GM19372 (cell line): ENCODE results near the gene AGPAT2.
"Not testable (repeated sequence)": the region's sequence is repeated elsewhere in the genome, so short reads cannot be mapped to it uniquely, and the experiment has no call there.

Source experiments
- ATAC-seq: cut with Tn5 transposase; IDR thresholded peaks from one replicate; pipeline ENCODE4 v1.9.1; 2021; ENCODE audit warnings: mild to moderate bottlenecking, low read depth, moderate library complexity; ENCODE audit not compliant: unreplicated experiment

The AGPAT2 gene

DNA sequence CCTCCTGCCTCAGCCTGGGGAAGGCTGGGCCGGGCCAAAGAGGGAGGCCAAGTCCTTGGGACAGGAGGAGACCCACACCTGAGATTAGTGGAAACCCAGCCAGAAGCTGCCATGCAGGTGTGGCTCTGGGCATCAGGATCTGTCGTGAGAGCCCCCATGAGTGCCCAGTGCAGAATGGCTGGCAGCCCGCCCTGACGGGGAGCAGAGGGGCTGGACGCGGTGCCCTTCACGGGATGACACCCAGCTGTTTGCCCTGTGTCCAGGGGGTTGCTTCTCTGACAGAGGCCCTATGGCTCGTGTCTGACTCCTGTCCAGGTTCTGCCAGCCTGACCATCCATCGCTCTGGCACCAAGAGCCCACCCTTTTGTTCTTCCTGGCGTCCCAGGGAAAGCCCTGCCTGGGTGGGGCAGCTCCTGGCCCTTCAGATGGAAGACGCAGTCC is 33.7 kb upstream of the AGPAT2 start:
- no peak for ATAC-seq

DNA sequence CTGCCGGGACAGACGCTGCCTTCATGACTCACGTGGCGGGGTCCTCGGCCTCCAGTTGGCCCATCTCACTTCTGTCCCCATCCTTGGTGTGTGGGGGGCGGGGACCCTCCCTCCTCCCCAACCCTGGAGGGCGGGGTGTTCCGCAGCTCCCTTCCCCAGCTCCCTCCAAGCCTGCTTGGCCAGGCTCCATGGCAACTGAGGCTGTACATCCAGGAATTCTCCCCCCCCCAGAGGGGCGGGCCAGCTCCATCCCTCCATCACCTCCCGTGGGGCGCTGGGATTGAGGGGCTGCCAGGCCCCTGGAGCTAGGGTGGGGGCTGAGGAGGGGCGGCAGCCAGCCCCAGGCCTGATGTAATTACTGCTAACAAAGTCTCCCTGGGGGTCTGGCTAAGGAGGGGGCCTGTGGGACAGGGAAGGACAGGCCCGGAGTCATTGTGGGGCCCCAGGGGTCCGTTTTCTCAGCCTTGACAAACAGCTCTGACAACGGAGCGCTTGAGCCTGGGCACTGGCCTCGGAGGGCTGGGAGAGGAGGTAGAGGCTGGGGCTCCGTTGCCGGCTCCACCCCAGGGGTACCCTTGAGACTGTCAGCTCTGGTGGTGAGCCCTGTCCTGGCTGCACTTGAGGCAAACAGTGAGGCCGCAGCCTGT is 33.1 kb upstream of the AGPAT2 start:
- ATAC-seq, result no peak

DNA sequence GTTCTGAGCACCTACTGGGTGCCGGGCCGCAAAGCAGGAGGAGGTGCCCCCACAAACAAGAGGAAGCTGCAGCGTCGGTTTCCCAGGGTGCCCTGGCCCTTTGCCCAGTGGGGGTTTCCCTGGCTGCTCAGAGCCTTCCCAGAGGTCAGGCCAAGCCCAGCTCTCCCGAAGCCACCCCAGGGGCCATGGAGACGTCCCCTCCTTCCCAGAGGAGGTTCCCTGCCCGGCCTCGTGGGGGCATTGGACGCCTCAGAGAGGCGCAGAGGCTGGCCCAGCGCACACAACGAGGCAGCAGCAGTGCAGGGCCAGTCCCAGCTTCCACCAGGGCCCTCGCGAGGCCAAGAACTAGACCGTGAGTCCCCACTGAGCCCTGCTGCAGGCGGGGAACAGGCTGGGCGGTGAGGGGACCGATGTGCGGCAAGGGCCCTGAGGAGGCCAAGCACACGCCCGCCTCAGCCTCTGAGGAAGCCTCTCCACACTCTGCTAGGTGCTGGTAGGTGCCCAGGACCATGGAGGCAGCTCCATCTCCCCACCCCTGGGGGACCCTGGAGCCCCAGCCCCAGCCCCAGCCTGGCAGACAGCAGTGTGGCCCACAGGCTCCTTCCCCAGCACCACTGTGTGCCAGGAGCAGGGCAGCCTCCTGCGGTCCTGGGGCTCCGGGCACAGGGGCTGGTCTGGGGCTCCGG is 32.1 kb upstream of the AGPAT2 start:
- ATAC-seq, result no peak

DNA sequence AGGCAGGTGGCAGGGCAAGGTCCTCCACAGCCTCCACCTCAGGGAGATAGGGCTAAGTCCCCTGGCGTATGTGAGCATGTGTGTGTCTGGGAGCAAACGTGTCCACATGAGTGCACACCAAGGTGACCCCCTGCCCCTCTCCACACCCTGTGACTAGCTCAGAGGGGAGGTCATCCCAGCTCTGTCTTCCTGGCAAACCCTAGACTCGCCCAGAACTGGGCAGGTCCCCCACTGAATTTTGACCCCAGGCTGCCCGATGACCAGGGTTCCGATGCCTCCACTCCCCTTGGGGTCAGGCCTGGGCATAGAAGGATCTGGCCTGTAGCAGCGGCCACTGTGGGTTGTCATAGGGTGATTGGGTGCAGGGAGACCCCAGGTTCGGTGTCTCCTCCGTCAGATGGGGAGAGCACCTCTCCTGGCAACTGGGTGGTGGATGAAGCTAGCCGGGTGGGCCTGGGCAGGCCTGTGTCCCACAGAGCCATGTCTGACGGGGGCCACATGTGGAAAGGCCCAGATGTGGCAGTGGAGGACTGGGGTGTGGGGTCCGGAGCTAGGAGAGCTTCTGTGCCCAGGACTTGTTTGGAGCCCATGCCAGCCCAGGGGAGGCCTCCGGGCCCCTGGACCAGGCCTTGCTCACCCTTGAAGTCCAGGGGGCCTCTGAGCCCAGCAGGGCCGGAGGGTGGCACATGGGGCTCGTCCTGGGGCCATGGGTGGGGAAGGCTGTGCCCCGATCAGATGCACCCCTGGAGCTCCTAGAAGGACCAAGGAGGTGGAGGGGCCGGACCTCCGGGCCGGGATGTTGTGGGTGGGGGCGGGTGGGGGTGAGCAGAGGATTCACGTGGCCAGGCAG is 31.3 kb upstream of the AGPAT2 start:
- ATAC-seq, result no peak

DNA sequence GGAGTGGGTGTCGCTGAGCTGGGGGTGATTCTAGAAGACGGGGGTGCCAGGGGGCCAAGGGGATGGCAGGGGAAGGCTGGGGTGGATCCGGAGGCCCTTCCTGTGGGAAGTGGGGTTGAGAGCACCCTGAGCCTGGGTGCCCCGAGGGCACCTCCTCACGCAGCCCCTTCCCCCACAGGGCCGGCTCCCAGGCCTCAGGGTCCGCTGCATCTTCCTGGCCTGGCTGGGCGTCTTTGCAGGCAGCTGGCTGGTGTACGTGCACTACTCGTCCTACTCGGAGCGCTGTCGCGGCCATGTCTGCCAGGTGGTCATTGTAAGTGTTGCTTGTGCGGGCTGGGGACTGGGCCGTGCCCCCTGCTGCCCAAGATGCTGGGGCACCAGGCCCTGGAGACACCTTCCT is 30.1 kb upstream of the AGPAT2 start:
- ATAC-seq, result no peak

DNA sequence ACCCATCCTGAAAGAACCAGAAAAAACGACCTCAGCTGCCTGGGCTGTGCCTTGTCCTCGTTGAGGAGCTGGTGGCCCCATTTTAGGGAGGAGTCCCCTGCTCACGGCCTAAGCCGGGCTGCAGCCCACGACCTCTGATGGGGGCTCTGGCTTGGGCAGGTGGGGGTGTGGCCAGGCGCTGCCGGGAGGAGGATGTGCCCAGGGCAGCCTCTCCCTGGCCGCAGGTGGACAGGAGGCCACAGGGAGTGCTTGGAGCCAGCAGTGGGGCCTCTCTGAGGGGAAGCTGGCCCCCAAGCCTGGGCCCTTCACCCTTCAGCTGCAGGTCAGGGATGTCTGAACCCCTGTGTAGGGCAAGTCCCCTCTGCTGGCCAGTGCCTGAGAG is 27.6 kb upstream of the AGPAT2 start:
- no peak for ATAC-seq

DNA sequence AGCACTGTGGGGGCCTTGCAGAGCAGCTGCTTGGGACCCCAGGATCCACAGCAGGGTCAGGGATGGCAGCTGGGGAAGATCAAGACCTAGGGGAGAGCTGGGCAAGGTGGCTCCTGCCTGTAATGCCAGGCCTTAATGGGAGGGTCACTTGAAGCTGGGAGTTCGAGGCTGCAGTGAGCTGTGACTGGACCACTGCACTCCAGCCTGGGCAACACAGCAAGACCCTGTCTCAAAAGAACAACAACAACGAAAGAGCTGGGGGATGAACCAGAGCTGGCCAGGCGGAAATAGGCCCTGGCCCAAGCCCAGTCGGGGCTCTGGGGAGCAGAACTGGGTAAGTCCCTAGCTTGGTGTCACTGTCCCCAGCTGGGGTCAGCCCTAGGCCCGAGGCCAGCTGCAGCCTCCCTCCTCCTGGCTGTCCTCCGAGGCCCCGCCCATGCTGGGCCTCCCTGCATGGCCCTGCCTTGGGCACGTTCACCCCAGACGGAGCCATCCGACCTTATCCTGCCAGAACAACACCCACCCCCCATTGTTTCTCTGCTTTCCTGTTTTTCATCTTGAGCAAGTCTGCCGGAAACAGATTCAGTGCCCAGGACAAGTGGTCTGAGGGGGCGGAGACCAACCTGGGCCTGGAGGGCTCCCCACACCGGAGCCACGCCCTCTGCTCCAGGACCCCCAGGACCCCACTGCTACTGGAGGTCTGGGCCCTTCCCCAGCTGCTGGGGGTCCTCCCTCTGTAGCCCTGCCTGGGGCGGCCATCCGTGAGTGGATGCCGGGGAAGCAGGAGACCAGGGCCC is 27.0 kb upstream of the AGPAT2 start:
- ATAC-seq, result no peak

DNA sequence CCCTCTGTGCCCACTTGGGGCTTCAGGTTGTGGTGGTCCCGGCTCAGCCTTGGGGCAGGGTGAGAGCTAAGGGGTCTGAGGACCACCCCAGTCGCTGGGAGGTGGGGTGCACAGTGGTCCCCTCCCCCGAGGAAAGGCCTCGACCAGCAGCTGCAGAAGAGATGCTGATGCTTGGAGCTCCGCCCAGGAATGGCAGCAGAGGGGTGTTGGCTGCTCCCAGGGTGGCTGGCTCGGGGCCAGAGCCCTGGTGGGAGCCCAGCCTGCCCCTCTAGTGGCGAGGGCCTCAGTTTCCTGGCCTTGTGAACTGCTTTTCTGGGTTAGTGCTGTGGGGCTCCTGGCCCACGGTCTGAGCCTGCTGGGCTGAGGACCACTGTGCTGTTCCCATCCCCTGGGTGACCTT is 26.3 kb upstream of the AGPAT2 start:
- ATAC-seq, result no peak

DNA sequence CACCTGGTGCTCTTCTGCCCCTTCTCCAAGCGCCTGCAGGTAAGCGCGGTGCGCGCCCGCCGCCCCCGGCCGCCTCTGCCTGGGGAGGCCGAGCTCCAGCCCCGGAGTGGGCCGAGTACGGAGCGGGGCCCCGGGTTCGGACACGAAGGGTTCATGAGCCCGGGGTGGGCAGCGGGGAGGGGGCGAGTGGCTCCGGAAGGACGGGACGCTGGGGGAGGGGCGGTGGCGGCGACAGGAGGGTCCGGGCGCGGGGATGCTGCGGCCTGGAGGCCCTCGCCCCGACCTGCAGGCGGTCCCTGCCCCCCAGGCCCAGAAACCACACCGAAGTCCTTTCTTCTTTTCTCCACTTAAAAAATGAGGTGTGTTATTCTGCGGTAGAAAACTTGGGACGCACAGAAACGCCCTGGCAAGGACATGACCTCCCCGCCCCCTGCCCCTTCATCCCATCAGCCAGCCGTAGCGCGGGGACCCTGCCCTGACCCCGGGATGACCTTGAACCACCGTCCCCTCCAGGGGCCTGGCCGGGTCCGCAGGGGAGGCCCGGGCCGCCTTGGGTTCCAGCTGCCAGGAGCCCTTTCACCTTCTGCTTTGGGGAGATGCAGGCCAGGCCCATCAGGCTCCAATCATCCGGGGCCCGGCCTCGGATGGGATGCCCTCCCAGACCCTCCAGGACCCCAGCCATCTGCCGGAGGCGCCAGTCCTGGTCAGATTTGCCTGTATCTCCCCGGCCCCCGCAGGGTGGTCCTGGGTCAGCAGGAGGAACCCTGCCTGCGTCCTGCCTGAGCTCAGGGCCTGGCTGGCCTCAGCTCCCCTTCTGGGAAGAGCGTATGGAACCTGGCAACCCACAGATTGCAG is 25.7 kb upstream of the AGPAT2 start:
- no peak for ATAC-seq

DNA sequence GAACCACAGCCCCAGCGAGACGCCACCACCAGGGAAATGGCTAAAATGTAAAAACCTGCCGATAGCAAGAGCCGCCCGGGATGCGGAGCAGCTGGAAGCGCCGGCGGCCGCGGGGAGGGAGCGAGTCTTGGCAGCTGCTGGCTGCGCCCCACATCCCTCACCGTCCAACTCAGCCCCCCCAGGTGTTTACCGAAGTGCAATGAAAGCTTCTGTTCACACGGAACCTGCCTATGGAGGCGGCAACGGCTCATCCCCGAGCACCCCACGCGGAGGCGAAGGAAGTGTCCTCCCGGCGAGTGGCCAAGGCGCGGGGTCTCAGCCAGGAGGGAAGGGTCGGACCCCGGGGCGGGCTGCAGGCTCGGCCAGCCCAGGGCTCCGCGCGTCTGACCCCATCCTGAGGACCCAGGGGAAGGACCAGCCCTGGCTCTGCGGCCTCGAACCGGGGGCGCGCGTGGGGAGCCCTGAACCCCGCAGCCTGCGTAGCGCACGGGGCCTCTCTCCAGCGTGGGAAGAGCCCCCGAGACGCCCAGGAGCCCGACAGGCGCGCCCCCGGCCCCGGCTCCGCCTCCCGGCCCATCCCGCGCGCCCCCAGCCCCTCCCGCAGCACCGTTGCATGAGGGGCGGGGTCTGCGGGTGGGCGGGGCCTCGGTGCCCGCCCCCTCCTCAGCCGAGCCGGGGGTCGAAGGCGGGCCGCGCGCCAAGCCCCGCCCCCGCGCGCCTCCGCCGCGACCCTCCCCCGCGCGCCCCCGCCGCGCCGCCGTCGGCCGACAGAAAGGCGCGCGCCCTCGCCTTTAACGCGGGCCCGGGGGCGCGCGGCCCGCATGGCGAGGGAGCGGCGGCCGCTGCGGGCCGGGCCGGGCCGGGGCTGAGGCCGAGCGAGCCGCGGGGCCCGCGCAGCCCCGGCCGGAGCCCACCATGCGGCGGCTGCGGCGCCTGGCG is 24.8 kb upstream of the AGPAT2 start, which contains the start of gene DIPK1B:
DIPK1B (plus strand) TSS at position 822 of the 939 bp plus-strand sequence; CDS start at position 916, 94 bp downstream.
- ATAC-seq, result no peak

DNA sequence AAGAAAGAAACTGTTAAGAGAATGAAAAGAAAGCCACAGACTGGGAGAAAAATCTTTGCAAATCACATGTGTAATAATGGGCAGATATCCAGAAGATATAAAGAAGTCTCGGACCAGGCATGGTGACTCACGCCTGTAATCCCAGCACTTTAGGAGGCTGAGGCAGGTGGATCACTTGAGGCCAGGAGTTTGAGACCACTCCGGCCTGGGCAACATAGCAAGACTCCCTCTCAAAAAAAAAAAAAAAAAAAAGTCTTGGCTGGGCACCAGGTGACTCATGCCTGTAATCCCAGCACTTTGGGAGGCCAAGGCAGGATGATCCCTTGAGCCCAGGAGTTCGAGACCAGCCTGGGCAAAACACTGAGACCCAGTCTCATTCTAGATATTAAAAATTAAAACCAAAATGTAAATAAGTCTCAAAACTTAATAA is 24.0 kb upstream of the AGPAT2 start:
- not testable (repeated sequence) for ATAC-seq

DNA sequence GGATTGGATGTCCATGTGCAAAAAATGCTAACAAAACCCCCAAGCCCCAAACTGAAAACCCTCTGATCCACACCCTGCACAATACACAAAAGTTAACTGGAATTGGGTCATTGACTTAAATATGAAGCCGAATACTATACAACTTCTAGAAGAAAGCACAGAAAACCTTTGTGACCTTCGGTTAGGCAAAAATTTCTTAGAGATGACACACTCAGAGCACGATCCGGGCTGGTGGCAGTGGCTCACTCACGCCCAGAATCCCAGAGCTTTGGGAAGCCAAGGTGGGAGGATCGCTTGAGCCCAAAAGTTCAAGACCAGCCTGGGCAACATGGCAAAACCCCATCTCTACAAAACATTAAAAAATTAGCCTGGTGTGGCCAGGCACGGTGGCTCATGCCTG is 23.3 kb upstream of the AGPAT2 start:
- ATAC-seq, result no peak

DNA sequence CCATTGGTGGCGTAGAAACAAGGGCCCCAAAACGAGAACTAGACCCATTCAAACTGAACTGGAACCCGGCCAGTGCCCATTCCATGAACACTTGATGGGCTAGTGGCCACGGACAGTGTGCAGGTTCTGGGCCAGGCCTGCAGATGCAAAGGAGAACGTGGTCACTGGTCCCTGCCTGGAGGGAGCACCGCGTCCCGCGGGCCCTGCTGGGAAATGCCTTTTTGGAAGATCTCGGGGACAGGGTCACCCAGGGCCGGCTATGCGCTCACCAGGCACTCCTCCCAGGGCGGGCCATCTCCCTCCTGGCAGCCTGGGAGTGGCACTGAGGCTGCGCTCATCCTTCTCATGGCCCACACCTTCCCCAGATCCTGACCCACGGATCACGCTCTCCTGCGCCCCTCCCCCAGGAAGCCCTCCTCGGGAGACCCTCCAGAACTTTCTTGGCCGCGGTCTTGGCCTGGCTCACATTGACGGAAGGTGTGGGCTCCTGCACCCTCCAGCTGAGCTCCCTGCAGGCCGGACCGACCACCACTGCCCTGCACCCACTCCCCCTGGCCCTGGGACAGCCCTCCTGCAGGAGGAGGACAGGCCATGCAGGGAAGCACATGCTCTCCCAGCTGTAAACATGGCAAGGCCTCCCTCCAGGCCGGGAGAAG is 22.3 kb upstream of the AGPAT2 start:
- ATAC-seq, result no peak

DNA sequence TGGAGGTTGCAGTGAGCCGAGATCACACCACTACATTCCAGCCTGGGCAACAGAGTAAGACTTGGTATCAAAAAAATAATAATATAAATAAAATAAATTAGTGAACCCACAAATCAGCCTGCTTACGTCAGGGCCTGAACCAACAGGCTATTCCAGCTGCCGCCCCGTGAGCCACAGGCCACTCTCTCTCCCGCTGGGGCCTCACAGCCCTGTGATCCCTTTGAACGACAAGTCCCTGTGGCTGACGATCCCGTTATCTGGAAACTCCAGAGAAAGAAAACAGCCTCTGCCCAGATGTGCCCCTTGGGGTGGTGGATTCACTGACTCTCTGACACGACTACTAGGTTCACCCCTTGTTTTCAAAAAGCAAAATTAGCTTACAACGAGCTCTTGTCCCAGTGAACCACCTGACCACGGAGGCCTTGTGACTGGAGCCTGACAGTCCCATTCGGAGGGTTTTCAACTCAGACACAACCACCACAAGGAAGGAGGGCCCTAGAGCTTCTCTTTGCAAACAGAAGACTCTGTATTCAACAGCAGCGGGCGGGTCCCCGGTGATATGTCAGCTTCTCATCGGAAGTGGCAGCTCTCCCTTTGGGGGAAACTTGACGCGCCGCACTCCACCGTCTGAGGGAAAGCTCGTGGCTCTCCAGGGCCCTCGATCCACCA is 20.7 kb upstream of the AGPAT2 start:
- no peak for ATAC-seq

DNA sequence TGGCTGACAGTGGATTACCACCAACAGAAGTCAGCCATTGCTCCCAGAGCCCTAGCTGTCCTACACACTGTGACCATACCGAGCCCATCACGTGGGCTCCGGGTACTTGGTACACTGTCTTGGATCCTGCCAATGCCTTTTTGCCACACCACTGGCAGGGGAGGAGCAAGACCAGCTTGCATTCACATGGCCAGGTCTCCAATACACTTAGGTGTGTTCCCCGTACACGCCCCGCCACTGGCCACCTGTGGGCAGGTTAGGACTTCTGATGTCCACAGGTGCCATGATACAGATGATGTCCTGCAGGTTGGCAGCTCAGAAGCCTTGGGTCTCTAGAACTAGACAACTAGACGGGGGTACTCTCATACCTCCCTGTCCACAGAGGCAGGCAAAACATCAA is 19.8 kb upstream of the AGPAT2 start:
- ATAC-seq, result no peak

DNA sequence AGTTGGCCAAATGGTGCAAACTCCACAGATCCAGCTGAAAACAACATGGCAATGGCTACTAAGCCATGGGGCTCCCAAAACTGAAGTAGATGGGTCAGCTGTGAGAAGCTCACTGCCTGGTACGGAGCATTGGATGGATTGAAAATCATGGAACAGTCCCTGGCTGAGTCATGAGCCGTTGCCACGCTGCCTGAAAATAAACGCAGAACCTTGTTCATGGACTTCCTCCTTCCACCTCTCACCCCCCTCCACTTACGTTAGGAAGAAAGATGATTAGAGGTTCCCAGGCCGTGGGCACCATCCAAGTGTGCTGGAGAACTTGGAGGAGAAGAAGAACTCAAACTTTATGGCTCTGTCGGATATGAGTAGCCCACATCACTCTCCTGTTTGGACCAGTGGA is 18.3 kb upstream of the AGPAT2 start:
- no peak for ATAC-seq

DNA sequence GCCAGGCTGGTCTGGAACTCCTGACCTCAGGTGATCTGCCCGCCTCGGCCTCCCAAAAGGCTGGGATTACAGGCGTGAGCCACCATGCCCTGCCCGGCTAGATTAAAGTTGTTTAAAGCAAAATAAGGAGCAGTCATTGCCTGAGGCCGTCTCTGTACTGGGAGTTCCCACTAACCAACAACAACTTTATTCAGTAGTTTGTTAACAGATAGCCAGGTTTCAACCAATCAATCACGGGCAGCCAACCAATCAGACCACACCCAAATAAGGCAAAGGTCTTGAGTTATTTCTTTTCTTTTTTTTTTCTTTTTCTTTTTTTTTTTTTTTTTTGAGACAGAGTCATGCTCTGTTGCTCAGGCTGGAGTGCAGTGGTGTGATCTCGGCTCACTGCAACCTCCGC is 17.5 kb upstream of the AGPAT2 start:
- ATAC-seq, result not testable (repeated sequence)
